K562 (cell line): ENCODE data around the gene GPX6. TPM values are rescaled to one million over a fixed set of nuclear protein-coding genes. Genes with fewer than 3 reads are reported as not detected.

Experiments used
- ADNP ChIP-seq: fragments of 200-800 bp; sonication (Bioruptor generic); IDR thresholded peaks from 2 replicates; pipeline ENCODE4 v1.6.1; 2016; ENCODE audit warnings: missing genetic modification characterization, missing compliant biosample characterization
- ARID1B ChIP-seq: fragments of 450-650 bp; IDR thresholded peaks from 2 replicates; pipeline ENCODE4 v1.6.1; 2016; ENCODE audit warnings: antibody characterized with exemption, mild to moderate bottlenecking, inconsistent platforms
- CTCF ChIP-seq, 3 experiments: IDR thresholded peaks in 2 of 3; conservative IDR thresholded peaks in 1 of 3; 2 replicates each; pipeline ENCODE4 v1.5.1; 2011 to 2012; ENCODE audit warnings: low read length in 3 of 3, mild to moderate bottlenecking in 3 of 3, control low read depth in 2 of 3, improper control_type of control experiment in 1 of 3, inconsistent platforms in 1 of 3, low read depth in 1 of 3, mixed read lengths in 1 of 3, moderate library complexity in 1 of 3; ENCODE audit not compliant: insufficient read depth in 2 of 3
- CUX1 ChIP-seq: fragments of 200-800 bp; sonication (Bioruptor generic); IDR thresholded peaks from 2 replicates; pipeline ENCODE4 v1.6.1; 2016; ENCODE audit warnings: missing genetic modification characterization, missing compliant biosample characterization
- ERF ChIP-seq: fragments of 450-650 bp; formaldehyde crosslinking; IDR thresholded peaks from 2 replicates; pipeline ENCODE4 v1.4.0; 2020; ENCODE audit warnings: mild to moderate bottlenecking, mixed read lengths
- FOSL1 ChIP-seq: fragments of 200-800 bp; sonication (Bioruptor generic); conservative IDR thresholded peaks from 2 replicates; pipeline ENCODE4 v1.6.1; 2016; ENCODE audit warnings: missing genetic modification characterization, missing compliant biosample characterization
- GATAD2B ChIP-seq: fragments of 450-650 bp; IDR thresholded peaks from 2 replicates; pipeline ENCODE4 v1.6.1; 2017; ENCODE audit warnings: mild to moderate bottlenecking, borderline replicate concordance
- MAFK ChIP-seq: IDR thresholded peaks from 2 replicates; pipeline ENCODE4 v1.6.1; 2011; ENCODE audit warnings: low read length, improper control_type of control experiment
- PBX2 ChIP-seq, 2 experiments: IDR thresholded peaks in 1 of 2; conservative IDR thresholded peaks in 1 of 2; 2 replicates each; pipeline ENCODE4 v1.6.1; 2016; ENCODE audit warnings: low read depth in 2 of 2, mild to moderate bottlenecking in 1 of 2, missing compliant biosample characterization in 1 of 2, missing genetic modification characterization in 1 of 2, moderate library complexity in 1 of 2
- PURB ChIP-seq: sonication (generic); formaldehyde crosslinking; IDR thresholded peaks from 2 replicates; pipeline ENCODE4 v1.9.0; 2021; ENCODE audit warnings: low read depth, mild to moderate bottlenecking, missing genetic modification reagents
- SMARCE1 ChIP-seq: fragments of 450-650 bp; IDR thresholded peaks from 2 replicates; pipeline ENCODE4 v1.7.1; 2016; ENCODE audit warnings: mild to moderate bottlenecking
- TAF9B ChIP-seq: fragments of 450-650 bp; IDR thresholded peaks from 2 replicates; pipeline ENCODE4 v1.6.1; 2018; ENCODE audit warnings: mild to moderate bottlenecking; ENCODE audit not compliant: partially characterized antibody
- ZNF224 ChIP-seq: sonication (generic); formaldehyde crosslinking; IDR thresholded peaks from 2 replicates; pipeline ENCODE4 v1.8.0; 2022; ENCODE audit warnings: mild to moderate bottlenecking, missing genetic modification reagents
- ZNF445 ChIP-seq: fragments of 250-450 bp; sonication (Bioruptor Pico); IDR thresholded peaks from 2 replicates; pipeline ENCODE4 v1.4.0; 2020; ENCODE audit warnings: low read depth, mild to moderate bottlenecking, moderate library complexity
- ZNF695 ChIP-seq: fragments of 450-650 bp; formaldehyde crosslinking; IDR thresholded peaks from 2 replicates; pipeline ENCODE4 v1.4.0; 2020; ENCODE audit warnings: mild to moderate bottlenecking, moderate library complexity
- polyA plus RNA-seq, 8 experiments: library from polyadenylated mRNA; depleted of rRNA in 4 of 8; stranded (reverse) in 5 of 8; unstranded in 3 of 8; fragments of >200 nt; fragmentation: Nextera tagmentation in 2 of 8; fragmentation: Illumina TruSeq in 1 of 8; extraction: Ambion mirVana in 2 of 8; extraction: Trizol in 1 of 8; gene quantifications; 2 replicates each; pipeline versions ENCODE4 v1.2.1 to v1.2.3, GENCODE V29; 2011 to 2014; ENCODE audit warnings: inconsistent platforms in 1 of 8, missing spikeins in 1 of 8
- total RNA-seq, 7 experiments: library from RNA; depleted of rRNA in 6 of 7; stranded (reverse); fragments of >200 nt in 6 of 7; fragmentation: Illumina TruSeq in 2 of 7; extraction: Trizol in 2 of 7; gene quantifications; 2 replicates each; pipeline versions ENCODE4 v1.2.1 to v1.2.3, GENCODE V29; 2011 to 2021; ENCODE audit warnings: low replicate concordance in 1 of 7
- TF ChIP-seq, protein P1 (sequence below): sonication (generic); formaldehyde crosslinking; IDR thresholded peaks from 2 replicates; pipeline ENCODE4 v1.8.0; 2022; ENCODE audit warnings: mild to moderate bottlenecking, missing genetic modification reagents

Gene GPX6
- total and polyA plus RNA-seq, 9 of the 15 experiments (the other 6 are each of a cell fraction or from before 2014, with no cell fraction given) = not detected

GRCh38 chr6:28551891-28552666 lies 36.5 kb upstream of the GPX6 start (continued):
- TF ChIP-seq PURB (CRISPR knock-in tag) = no peak
- no peak for TF ChIP-seq ZNF695 (CRISPR knock-in tag)
- TF ChIP-seq CTCF (IDR thresholded peaks at IDR 0.05 in 2 of 3, conservative IDR thresholded peaks at IDR 0.05 in 1 of 3; ENCODE audit: insufficient read depth in 2 of 3, low read depth in 1 of 3, low read length in 3 of 3) = 0 out of 6 replicates have a peak, but pooled peaks of 1 of the 3 experiments have one; percentile 14
- TF ChIP-seq FOSL1 (tag) = peak; percentile 31; the same call in 1 of the 2 replicates
- TF ChIP-seq CUX1 = peak; percentile 78; the same call in 1 of the 2 replicates
- no peak for TF ChIP-seq ZNF445 (CRISPR knock-in tag)
- peak; percentile 78 for TF ChIP-seq SMARCE1
- TF ChIP-seq TAF9B = peak; percentile 10
- TF ChIP-seq ADNP = peak; percentile 49; the same call in 1 of the 2 replicates
- TF ChIP-seq, protein P1, sequence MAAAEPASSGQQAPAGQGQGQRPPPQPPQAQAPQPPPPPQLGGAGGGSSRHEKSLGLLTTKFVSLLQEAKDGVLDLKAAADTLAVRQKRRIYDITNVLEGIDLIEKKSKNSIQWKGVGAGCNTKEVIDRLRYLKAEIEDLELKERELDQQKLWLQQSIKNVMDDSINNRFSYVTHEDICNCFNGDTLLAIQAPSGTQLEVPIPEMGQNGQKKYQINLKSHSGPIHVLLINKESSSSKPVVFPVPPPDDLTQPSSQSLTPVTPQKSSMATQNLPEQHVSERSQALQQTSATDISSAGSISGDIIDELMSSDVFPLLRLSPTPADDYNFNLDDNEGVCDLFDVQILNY = no peak
- no peak for TF ChIP-seq PBX2 (CRISPR knock-in tag; IDR thresholded peaks at IDR 0.05; ENCODE audit: low read depth)
- TF ChIP-seq PBX2 (tag; conservative IDR thresholded peaks at IDR 0.05; ENCODE audit: low read depth) = peak; percentile 47
- TF ChIP-seq ERF (CRISPR knock-in tag) = 0 out of 2 replicates have a peak, but pooled peaks have one; percentile 47
- TF ChIP-seq ARID1B = peak; percentile 85
- 0 out of 2 replicates have a peak, but pooled peaks have one; percentile 51 for TF ChIP-seq GATAD2B
- TF ChIP-seq ZNF224 (CRISPR knock-in tag) = no peak
- TF ChIP-seq MAFK = no peak; the same call in 1 of the 2 replicates
